Inflammatory macrophage treated with lipopolysaccharide for 1 hour (primary cell): ENCODE measurements around the gene RAI1.

Source experiments
- DNase-seq, 2 donors: peaks; one replicate each; pipeline ENCODE4 v3.0.0-alpha.2; 2020 to 2022

RAI1 gene

DNA sequence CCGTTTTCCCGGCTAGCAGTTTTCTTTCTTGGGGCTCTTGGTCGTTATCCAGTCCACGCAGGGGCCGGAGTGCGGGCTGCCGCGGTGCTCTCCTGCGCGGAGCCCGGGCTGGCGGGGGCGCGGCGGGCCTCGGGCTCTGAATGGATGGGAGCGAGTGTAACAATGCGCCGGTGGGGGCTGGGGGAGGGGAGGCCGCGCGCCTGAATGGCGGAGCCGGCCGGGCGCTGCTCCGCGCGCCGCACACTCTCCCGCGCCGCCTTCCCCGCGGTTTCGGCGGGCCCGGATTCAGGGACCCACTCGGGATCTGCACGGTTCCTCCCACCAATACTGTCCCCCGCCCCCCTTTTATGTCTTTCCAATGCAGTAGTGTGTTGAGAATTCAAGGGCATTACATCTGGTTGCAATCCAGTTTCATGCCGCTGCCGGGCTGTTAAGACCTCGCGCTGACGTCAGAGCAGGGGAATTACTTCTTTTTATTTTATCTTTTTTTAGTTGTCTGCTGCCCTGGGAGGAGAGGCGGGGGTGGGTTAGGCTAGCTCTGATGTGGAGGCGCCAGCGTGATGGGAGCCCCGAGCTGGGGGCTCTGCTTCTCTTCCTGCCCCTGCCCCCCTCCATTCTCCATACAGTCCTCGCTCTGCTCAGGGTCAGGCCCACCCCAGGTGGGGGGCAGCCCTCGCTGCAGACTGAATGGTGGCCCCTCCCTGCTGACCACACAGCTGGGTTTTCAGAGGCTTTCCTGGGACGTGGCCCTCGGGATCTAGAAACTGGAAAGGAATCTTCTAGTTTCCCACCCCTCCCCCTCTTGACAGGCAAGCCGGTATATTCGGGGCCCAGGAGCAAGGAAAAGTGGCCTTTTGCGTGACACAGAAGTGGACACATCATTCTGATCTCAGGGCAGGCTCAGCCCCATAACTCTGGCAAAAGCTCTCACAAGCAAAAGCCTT lies 1.8 kb downstream of the RAI1 start:
- DNase-seq = peak; percentile 56 to 63

GRCh38 chr17:17683710-17684365 lies 2.6 kb downstream of the RAI1 start:
- DNase-seq = no peak

GRCh38 chr17:17684906-17685774 lies 3.9 kb downstream of the RAI1 start:
- DNase-seq = no peak

- DNase-seq = no peak
Measured at GRCh38 chr17:17685775-17686291, 4.6 kb downstream of the RAI1 start.

- DNase-seq = no peak
Measured at GRCh38 chr17:17689312-17689711, 8.1 kb downstream of the RAI1 start.

DNA sequence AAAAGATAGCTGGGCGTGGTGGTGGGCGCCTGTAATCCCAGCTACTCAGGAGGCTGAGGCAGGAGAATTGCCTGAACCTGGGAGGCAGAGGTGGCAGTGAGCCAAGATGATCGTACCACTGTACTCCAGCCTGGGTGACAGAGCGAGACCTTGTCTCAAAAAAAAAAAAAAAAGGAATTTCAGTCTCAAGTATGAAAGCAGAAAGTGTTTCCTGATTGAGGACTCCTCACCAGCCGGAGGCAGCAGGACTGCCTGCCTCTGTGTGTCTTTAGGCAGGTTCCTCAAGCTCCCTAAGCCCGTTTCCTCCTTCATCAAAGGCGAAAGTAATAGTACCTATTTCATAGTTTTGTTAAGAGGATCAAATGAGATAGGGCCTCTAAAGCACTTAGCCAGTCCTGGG lies 9.0 kb downstream of the RAI1 start:
- DNase-seq = peak in 1 of 2 donors; percentile 8

GRCh38 chr17:17691468-17692263 lies 10.4 kb downstream of the RAI1 start:
- DNase-seq = no peak

GRCh38 chr17:17692353-17693252 lies 11.3 kb downstream of the RAI1 start:
- DNase-seq = no peak

DNA sequence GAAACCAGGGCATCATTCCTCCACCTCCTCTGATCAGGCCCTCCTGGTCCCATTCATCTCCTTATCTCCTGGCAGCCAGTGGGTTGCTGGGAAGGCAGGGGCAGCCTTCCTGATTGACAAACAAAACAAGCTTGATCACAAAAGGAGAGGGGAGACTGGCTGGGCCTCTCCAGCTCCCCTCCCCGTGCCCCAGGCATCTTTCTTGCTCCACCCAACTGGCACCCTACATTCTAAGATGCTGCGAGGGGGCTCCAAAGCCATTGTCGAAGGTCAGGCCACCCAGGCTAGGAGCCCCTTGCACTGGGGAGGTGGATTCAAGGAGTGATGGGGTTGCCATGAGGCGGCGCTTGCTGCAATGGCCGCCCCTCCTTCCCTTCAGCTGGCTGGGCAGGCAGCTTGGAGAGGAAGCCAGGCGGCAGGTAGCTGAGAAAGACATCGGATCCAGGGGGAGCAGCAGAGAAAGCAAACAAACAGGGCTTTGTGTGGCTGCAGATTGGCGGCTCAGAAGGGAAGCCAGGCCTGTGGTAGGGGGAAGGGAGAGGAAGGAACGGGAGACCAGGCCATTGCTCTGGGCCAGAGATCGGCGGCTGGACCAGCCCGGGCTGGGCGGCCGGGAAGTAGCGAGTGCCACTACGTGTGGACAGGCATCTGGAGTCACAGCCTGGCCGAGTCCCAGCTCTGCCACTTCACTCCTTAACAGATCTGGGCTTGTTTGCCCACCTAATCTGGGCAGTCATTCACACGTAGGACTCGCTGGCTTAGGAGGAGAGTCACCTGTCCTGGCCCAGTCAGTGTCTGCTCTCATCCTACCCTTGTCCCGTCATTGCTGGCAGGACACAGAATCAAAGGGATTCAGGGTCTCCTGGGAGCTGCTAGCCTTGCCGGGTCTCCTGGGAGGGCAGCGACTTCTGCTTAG lies 12.3 kb downstream of the RAI1 start:
- DNase-seq = peak; percentile 4 to 23

GRCh38 chr17:17694169-17695081 lies 13.2 kb downstream of the RAI1 start:
- peak; percentile 40 to 59 for DNase-seq

GRCh38 chr17:17696085-17696484 lies 14.8 kb downstream of the RAI1 start:
- no peak for DNase-seq

- DNase-seq = no peak
Measured at GRCh38 chr17:17696882-17697633, 15.8 kb downstream of the RAI1 start.

- DNase-seq = no peak
Measured at GRCh38 chr17:17698371-17698770, 17.1 kb downstream of the RAI1 start.

DNA sequence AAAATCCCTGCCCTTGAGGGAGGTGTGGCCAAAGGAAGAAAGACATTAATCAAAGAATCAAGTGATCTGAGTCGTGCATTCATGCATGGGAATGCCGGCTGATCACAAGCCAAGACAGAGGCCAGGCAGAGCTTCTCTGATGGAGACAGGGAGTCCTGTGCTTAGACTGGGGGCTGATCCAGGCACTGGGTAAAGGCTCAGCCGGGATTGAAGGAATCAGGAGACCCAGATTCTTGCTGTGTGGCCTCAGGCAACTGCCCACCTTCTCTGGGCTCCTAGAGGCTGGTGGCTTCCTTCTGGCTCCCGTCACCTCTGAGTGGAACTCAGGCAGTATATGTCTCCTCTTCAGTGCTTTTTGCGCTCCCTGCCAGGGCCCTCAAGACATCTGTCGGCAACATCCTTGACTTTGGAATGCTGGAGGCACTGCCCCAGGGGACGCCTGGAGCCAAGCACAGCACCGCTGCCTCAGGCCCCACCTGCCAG lies 17.7 kb downstream of the RAI1 start:
- no peak for DNase-seq

DNA sequence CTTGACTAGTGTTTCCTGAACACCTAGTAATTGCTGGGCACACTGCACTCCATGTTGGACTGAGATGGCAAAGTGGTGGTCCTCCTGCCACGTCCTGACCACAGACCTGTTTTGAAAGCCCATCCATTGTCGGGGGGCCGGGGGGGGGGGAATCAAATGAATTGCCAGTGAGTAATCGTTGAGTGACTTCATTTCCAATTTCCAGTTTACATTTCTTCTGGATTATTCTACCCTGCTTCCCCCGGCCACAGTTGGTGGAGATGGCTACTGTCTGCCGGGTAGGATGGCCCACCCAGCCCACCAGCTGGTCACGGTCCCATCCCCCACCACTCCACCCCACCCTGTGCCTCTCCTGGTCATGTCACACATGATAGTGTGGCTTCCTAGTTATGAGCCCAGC lies 18.2 kb downstream of the RAI1 start:
- DNase-seq = no peak

DNA sequence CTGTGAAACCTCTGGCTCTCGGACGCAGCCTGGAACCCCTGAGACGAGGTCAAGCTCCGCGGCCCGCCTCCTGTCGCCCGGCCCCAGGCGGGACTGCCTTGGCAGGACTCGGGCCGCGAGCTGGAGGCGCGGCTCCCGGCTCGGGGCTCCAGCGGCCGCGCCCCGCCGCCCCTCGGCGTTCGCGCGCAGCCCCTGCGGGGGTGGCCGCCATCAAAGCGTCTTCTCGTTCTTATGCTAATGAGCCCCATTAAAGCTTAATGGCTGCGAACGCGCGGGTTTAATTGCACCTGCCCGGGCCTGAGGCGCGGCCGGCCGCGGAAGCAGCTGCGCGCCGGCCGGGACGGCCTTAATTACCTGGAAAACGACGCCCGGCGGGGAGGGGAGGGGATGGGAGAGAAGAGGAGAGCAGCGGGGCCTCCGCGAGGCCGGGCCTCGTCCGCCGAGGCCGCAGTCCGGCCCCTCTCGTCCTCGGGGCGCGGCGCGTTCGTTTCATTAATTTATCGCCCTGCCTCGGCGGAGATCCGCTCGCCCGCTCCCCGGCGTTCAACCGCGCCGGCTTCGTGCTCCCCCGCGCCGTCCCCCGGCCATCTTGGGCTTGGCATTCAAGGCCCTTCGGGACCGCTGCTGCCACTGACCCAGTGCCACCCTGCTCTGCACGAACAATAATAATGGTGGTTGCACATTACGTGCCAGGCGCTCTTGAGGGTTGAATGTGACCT lies 19.2 kb downstream of the RAI1 start:
- DNase-seq = no peak

DNA sequence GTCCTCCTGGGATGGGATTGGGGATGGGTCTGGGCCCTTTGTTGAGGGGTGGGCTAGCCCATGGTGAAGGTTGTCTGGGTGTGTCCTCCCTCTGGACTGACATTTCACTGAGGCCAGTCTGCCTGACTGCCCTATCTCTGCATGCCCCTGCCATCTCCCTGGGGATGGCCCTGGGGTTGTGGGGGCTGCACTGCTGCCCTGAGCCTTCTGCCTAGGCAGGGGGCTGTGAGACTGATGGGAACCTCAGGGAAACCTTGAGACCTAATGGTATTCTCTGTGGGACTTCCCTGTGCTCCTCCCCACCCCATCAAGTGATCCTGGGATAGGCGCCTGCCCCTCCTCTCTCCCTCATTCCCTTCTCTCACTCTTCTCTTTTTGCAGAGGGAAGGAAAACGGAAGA lies 19.9 kb downstream of the RAI1 start:
- no peak for DNase-seq
